T-helper 2 cell treated with Interferon-gamma antibody and Interleukin-4, amounts not matched to agents 5 μg/mL and 100 μg/mL, for 36 hours (primary cell): ENCODE measurements around the gene HARS1.

Experiments used
- DNase-seq: peaks from one replicate; pipeline ENCODE4 v3.0.0; 2021; ENCODE audit warnings: low spot score
- H3K27ac Mint-ChIP-seq: one replicate; pipeline ENCODE4 v1.8.0; 2021; ENCODE audit warnings: mild to moderate bottlenecking, mixed read lengths
- H3K27me3 Mint-ChIP-seq: one replicate; pipeline ENCODE4 v1.8.0; 2021; ENCODE audit warnings: low read depth, mixed read lengths
- H3K36me3 Mint-ChIP-seq: one replicate; pipeline ENCODE4 v1.8.0; 2021; ENCODE audit warnings: low read depth, mixed read lengths
- H3K4me1 Mint-ChIP-seq: one replicate; pipeline ENCODE4 v1.8.0; 2021; ENCODE audit warnings: low read depth, mixed read lengths
- H3K4me3 Mint-ChIP-seq: one replicate; pipeline ENCODE4 v1.8.0; 2022; ENCODE audit warnings: mild to moderate bottlenecking, moderate library complexity, mixed read lengths
- H3K9me3 Mint-ChIP-seq: one replicate; pipeline ENCODE4 v1.8.0; 2021; ENCODE audit warnings: mixed read lengths

HARS1 gene

GRCh38 chr5:140707812-140708211 is 16.6 kb upstream of the HARS1 start:
- H3K27me3 Mint-ChIP-seq: peaks cover 5% of the 10 kb centered on the region
- peaks cover 26% of the 10 kb centered on the region for H3K36me3 Mint-ChIP-seq
- no peak for DNase-seq
- no peak overlapping the region for H3K4me3 Mint-ChIP-seq
- H3K9me3 Mint-ChIP-seq: no peaks in the 10 kb centered on the region
- H3K27ac Mint-ChIP-seq: no peak overlapping the region
- peaks cover 20% of the 10 kb centered on the region for H3K4me1 Mint-ChIP-seq

GRCh38 chr5:140700177-140701144 is 9.3 kb upstream of the HARS1 start, which contains the start of gene ZMAT2:
ZMAT2 (plus strand) TSS chr5:140700447; CDS start chr5:140700461, 14 bp downstream.
- peak; percentile 93 for DNase-seq
- Mint-ChIP-seq H3K9me3 (no peaks in the 10 kb centered on the region), H3K4me3 (peak within 1 kb of the TSS; percentile 99), H3K27me3 (no peaks in the 10 kb centered on the region), H3K36me3 (peaks cover 65% of the 10 kb centered on the region), H3K4me1 (peaks cover 21% of the 10 kb centered on the region), H3K27ac (peak within 1 kb of the TSS; percentile 95)

GRCh38 chr5:140696891-140697492 is 5.8 kb upstream of the HARS1 start:
- Mint-ChIP-seq H3K9me3 (no peaks in the 10 kb centered on the region), H3K27ac (no peak overlapping the region), H3K27me3 (no peaks in the 10 kb centered on the region), H3K4me3 (no peak overlapping the region), H3K36me3 (peaks cover 54% of the 10 kb centered on the region), H3K4me1 (peaks cover 26% of the 10 kb centered on the region)
- DNase-seq: no peak

GRCh38 chr5:140694276-140694675 is 3.1 kb upstream of the HARS1 start:
- H3K36me3 Mint-ChIP-seq: peaks cover 56% of the 10 kb centered on the region
- no peak for DNase-seq
- no peak overlapping the region for H3K27ac Mint-ChIP-seq
- no peaks in the 10 kb centered on the region for H3K9me3 Mint-ChIP-seq
- H3K27me3 Mint-ChIP-seq: no peaks in the 10 kb centered on the region
- H3K4me3 Mint-ChIP-seq: no peak overlapping the region
- H3K4me1 Mint-ChIP-seq: peaks cover 19% of the 10 kb centered on the region

- Mint-ChIP-seq H3K9me3 (no peaks in the 10 kb centered on the region), H3K27me3 (no peaks in the 10 kb centered on the region), H3K27ac (peak overlapping the region; percentile 95), H3K36me3 (peaks cover 36% of the 10 kb centered on the region), H3K4me1 (peaks cover 25% of the 10 kb centered on the region), H3K4me3 (peak overlapping the region; percentile 100)
- no peak for DNase-seq
Measured at GRCh38 chr5:140690376-140690932, 716 bp downstream of the HARS1 start.

GRCh38 chr5:140678993-140679392 is 12.2 kb downstream of the HARS1 start:
- no peak overlapping the region for H3K27ac Mint-ChIP-seq

GRCh38 chr5:140677947-140678346 is 13.2 kb downstream of the HARS1 start:
- Mint-ChIP-seq H3K27ac (no peak overlapping the region), H3K27me3 (no peaks in the 10 kb centered on the region), H3K36me3 (peaks cover 43% of the 10 kb centered on the region), H3K4me3 (no peak overlapping the region), H3K4me1 (no peaks in the 10 kb centered on the region), H3K9me3 (no peaks in the 10 kb centered on the region)
- no peak for DNase-seq

More at GRCh38 chr5:140678993-140679392, 12.2 kb downstream of the HARS1 start:
- Mint-ChIP-seq H3K9me3 (no peaks in the 10 kb centered on the region), H3K4me3 (no peak overlapping the region), H3K27me3 (no peaks in the 10 kb centered on the region), H3K36me3 (peaks cover 44% of the 10 kb centered on the region), H3K4me1 (no peaks in the 10 kb centered on the region)
- no peak for DNase-seq

- peaks cover 47% of the 10 kb centered on the region for H3K36me3 Mint-ChIP-seq
- H3K4me3 Mint-ChIP-seq: no peak overlapping the region
- H3K27ac Mint-ChIP-seq: peak overlapping the region; percentile 53
- H3K27me3 Mint-ChIP-seq: no peaks in the 10 kb centered on the region
- H3K9me3 Mint-ChIP-seq: no peaks in the 10 kb centered on the region
- no peak for DNase-seq
- no peaks in the 10 kb centered on the region for H3K4me1 Mint-ChIP-seq
Measured at GRCh38 chr5:140674629-140675028, 16.5 kb downstream of the HARS1 start.

- Mint-ChIP-seq H3K36me3 (peaks cover 51% of the 10 kb centered on the region), H3K27ac (peak overlapping the region; percentile 35), H3K27me3 (no peaks in the 10 kb centered on the region), H3K4me1 (no peaks in the 10 kb centered on the region), H3K9me3 (no peaks in the 10 kb centered on the region), H3K4me3 (no peak overlapping the region)
- DNase-seq: no peak
Measured at GRCh38 chr5:140674211-140674610, 17.0 kb downstream of the HARS1 start.

GRCh38 chr5:140673187-140673976 is 17.8 kb downstream of the HARS1 start, which contains the start of gene DND1:
DND1 (minus strand) TSS chr5:140673576; CDS start chr5:140673542, 34 bp downstream.
- Mint-ChIP-seq H3K27me3 (no peaks in the 10 kb centered on the region), H3K4me1 (no peaks in the 10 kb centered on the region), H3K9me3 (no peaks in the 10 kb centered on the region), H3K4me3 (no peak within 1 kb of the TSS), H3K27ac (peak within 1 kb of the TSS; percentile 35), H3K36me3 (peaks cover 58% of the 10 kb centered on the region)
- no peak for DNase-seq

- Mint-ChIP-seq H3K36me3 (peaks cover 66% of the 10 kb centered on the region), H3K27me3 (no peaks in the 10 kb centered on the region), H3K4me1 (peaks cover 3% of the 10 kb centered on the region), H3K4me3 (no peak overlapping the region), H3K27ac (no peak overlapping the region), H3K9me3 (no peaks in the 10 kb centered on the region)
- DNase-seq: no peak
Measured at GRCh38 chr5:140672455-140673186, 18.5 kb downstream of the HARS1 start.

GRCh38 chr5:140671472-140672125 is 19.6 kb downstream of the HARS1 start:
- Mint-ChIP-seq H3K27ac (no peak overlapping the region), H3K27me3 (no peaks in the 10 kb centered on the region), H3K4me3 (no peak overlapping the region), H3K4me1 (peaks cover 10% of the 10 kb centered on the region), H3K9me3 (no peaks in the 10 kb centered on the region), H3K36me3 (peaks cover 63% of the 10 kb centered on the region)
- DNase-seq: no peak
